Right ventricle myocardium inferior (tissue), 1 donor: ENCODE results near the gene CD3G. TPM values are rescaled to one million over a fixed set of nuclear protein-coding genes. Genes with fewer than 3 reads are reported as not detected.
"Not testable (repeated sequence)": the region's sequence is repeated elsewhere in the genome, so short reads cannot be mapped to it uniquely, and the experiment has no call there.

Source experiments
- ATAC-seq: fragments of 200-7000 bp; cut with Tn5 transposase; one replicate; pipeline ENCODE4 v1.9.1; 2020; ENCODE audit warnings: mild to moderate bottlenecking, moderate library complexity
- DNase-seq: peaks from one replicate; pipeline ENCODE4 v3.0.0; 2021; ENCODE audit errors: missing footprints
- intact Hi-C: fragments of 100-400 bp; cut with DNase I; formaldehyde crosslinking; loops from one replicate; pipeline ENCODE4 v1.11.0; 2022
- total RNA-seq: library from RNA; stranded (reverse); fragmentation: NEBNext Ultra II Directional; extraction: Animal tissue kit (Norgen Biotek cat#: 25700); gene quantifications from one replicate; pipeline ENCODE4 v1.2.1, GENCODE V29; 2021
- donor health status: DM: no; HTN: yes; CAD: no; lungs with severe emphysema.

The CD3G gene
- total RNA-seq, 1 donor from 2014 or later = 0.78 TPM

- intact Hi-C loops = loop anchor here (2.0 to 5.0 kb wide), 2 partner anchors 37 to 220 kb away; partner anchors contain the start of gene ATP5MG
- DNase-seq = no peak
- ATAC-seq = no peak
Observed at GRCh38 chr11:118364956-118365615, 20.9 kb downstream of the CD3G start.

- DNase-seq (no peak), ATAC-seq (peak; percentile 90)
- intact Hi-C loops = loop anchor here (5.0 kb wide), 1 partner anchor 36 kb away; the partner anchor contains the start of gene ATP5MG
Observed at GRCh38 chr11:118366287-118366686, 22.1 kb downstream of the CD3G start.

DNA sequence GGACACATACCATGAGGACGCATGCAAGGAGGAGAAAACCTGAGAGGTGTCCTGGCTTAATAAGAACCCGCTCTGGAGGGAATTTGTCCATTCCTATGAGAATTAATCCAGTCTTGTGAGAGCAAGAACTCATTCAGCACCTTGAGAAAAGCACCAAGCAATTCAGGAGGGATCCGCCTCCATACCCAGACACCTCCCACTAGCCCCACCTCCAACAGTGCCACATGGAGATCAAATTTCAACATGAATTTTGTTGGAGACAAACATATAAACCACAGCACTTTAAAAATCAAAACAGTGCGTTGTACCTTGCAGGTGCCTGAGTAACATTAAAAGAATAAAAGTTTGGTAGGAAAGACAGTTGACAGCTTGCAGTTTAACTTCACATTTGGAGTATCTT, 26.6 kb downstream of the CD3G start:
- intact Hi-C loops = no loop called here
- ATAC-seq (no peak), DNase-seq (no peak)

DNA sequence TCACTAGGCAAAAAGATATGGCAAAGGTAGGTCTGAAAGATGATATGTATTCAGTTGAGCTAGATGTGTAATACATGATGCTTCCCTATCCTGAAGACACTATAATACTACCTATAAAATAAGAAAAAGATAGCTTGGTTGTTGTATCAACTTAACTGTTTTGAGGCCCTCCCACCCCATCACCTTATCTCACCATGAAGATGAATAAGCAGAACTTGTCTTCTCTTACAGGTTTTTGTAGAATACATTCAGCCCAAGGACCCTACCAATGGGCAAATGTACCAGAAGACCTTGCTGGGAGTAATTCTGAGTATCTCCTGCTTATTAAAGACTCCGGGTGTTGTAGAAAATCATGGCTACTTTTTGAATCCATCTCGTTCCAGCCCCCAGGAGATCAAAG, 29.1 kb downstream of the CD3G start:
- DNase-seq (no peak), ATAC-seq (no peak)
- intact Hi-C loops = no loop called here

GRCh38 chr11:118373871-118374270, 29.7 kb downstream of the CD3G start:
- intact Hi-C loops = no loop called here
- ATAC-seq = no peak
- DNase-seq = no peak

DNA sequence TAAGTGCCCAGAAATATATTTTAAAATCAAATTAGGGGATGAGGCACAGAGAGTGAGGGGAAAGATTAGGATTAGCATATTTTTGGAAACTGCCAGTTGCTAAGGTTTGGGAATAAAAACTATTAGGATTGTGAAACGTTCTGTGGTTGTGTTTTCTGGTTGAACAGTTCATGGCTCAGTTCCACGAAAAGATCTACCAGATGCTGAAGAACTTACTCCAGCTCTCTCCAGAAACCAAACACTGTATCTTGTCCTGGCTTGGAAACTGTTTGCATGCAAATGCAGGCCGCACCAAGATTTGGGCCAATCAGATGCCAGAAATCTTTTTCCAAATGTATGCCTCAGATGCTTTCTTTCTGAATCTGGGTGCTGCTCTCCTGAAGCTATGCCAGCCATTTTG, 30.6 kb downstream of the CD3G start:
- intact Hi-C loops = no loop called here
- DNase-seq (no peak), ATAC-seq (no peak)

- intact Hi-C loops = no loop called here
- DNase-seq (no peak), ATAC-seq (no peak)
Observed at GRCh38 chr11:118375978-118376377, 31.8 kb downstream of the CD3G start.

DNA sequence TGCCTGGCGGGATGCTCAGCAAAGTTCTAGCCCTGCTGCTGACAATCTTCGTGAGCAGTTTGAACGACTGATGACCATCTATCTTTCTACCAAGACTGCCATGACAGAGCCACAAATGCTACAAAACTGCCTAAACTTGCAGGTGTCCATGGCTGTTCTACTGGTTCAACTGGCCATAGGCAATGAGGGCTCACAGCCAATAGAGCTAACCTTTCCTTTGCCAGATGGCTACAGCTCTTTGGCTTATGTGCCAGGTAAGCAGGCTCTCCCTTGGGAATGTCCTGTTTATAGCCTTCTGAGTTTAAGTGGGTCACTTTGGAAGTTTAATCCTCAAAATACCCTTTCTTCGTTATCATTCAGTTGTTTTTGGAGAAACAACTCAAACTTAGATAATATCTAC, 35.4 kb downstream of the CD3G start:
- DNase-seq = no peak
- ATAC-seq = no peak
- intact Hi-C loops = no loop called here

- intact Hi-C loops = no loop called here
- DNase-seq (no peak), ATAC-seq (no peak)
Observed at GRCh38 chr11:118380571-118380970, 36.4 kb downstream of the CD3G start.

DNA sequence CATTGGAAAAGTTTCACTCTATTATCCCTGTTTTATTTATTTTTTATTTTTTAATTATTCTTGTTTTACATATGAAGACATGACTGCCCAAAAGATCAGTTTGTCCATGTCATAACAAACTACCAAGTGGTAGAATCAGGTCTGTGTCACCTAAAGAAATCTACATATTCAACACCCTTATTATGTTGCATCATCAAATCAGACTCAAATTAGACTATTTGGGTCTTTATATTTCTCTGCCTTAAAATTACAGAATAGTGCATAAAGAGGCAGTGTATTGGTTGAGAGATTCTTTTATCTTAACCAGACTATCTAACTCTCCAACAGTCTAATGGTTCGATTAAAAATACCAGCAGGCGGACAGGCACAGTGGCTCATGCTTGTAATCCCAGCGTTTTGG, 38.8 kb downstream of the CD3G start:
- ATAC-seq (no peak), DNase-seq (no peak)
- intact Hi-C loops = no loop called here

DNA sequence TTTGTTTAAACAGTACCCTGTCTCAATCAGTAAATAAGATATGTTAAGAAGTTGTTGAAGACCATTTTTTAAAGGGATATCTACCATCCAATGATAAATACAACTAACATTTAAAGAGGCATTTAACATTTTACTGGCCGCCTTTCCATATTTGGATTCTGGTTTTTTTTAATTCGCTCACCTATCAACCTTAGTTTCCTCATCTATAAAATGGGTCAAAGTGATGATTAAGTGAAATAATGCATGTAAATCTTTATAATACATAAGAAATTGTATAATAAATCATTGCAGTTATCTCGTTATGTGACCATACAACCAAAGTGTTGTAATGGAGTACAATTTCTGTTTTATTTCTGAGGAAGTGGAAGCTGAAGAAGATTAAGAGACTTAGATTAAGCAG, 39.5 kb downstream of the CD3G start:
- DNase-seq (no peak), ATAC-seq (no peak)
- intact Hi-C loops = no loop called here

GRCh38 chr11:118396097-118396501, 52.0 kb downstream of the CD3G start:
- DNase-seq (no peak), ATAC-seq (no peak)
- intact Hi-C loops = no loop called here

DNA sequence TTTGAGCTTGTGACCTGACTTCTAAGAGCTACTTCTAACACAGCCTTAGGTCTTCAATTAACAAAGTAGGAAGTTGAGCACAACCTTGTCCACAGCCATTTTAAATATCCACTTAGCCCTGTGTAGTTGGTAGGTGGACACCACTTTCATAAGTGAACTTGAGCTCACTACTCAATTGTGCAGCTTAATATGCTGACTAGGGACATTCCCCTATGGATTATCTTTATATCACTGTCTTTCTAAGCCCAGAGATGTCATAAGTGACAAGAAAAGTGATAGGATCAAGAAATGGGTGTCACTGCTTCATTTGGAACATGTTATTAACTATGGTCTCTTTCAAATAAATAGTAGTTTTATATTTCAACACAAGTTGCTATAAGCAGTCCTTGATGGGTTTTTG, 53.3 kb downstream of the CD3G start:
- DNase-seq (no peak), ATAC-seq (no peak)
- intact Hi-C loops = no loop called here

DNA sequence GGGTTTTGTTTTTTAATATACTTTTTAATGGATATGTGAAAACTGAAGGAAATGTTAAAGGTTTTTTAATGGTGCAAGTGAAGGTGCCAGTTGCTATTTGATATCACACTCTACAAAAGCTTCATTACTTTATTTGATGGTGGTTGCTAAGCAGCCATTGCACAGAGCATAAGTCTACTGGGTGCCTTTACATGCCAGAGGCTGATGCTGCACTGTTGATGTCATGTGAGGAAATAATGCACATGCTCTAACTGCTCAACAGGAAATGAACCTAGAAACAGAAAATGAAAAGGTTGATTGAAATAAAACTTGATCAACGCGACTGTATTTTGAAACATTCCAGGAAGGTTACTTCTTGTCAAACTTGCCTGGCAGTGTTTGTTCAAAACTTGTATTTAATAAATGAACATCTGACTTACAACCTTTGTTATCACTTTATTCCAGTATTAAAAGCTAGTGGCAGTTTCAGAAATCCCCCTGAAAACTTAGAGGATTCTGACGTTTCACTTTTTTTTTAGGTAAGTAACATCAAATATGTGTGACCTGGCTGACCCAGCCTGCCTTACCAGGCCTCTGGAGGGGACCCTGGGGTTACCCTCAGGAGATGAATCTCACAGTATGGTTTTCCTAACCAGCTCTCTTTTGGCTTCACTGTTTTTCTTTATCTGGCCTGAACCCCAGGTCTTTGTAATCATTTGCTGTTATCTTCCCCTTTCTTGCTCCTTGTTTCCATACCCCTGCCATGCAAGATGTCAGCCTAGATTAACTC, 54.8 kb downstream of the CD3G start:
- ATAC-seq (no peak), DNase-seq (no peak)
- intact Hi-C loops = no loop called here

DNA sequence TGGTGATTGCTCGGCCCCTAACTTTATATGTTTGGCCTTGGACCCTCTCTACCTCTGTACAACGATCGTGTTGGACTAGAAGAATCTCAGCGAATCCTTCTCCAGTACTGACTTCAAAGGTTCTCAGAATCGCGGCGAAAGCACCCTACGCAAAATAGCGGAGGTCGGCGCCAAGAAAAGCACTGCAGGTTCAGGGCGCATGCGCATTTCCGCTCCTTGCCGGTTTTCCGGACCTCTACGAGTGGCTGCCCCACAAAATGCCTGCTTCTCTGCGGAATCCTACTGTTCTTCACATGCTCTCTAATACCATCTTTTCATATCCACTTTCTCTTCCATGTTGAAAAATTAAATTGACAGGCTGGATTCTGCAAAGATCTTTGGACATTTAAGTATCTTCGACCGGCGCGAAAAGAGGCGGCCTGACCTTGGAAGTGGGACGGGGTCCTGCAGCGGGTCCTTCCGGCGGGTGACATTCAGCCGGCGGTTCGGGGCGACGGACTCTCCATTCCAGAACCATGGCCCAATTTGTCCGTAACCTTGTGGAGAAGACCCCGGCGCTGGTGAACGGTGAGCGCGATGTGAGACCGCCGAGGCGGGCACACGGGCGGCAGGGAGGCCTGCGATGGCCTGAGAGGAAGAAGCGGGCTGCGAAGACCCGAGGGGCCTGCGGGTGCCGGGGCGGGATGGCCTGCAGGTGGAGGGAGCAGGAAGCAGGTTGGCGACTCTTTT, 57.2 kb downstream of the CD3G start, which contains the start of gene ATP5MG:
ATP5MG (plus strand) TSS at position 456 of the 729 bp plus-strand sequence; CDS start at position 516, 60 bp downstream.
- intact Hi-C loops = loop anchor here (1.0 to 5.0 kb wide), 3 partner anchors 34 to 87 kb away; partner anchors contain the start of gene KMT2A
- ATAC-seq (peak; percentile 88), DNase-seq (peak; percentile 94)

DNA sequence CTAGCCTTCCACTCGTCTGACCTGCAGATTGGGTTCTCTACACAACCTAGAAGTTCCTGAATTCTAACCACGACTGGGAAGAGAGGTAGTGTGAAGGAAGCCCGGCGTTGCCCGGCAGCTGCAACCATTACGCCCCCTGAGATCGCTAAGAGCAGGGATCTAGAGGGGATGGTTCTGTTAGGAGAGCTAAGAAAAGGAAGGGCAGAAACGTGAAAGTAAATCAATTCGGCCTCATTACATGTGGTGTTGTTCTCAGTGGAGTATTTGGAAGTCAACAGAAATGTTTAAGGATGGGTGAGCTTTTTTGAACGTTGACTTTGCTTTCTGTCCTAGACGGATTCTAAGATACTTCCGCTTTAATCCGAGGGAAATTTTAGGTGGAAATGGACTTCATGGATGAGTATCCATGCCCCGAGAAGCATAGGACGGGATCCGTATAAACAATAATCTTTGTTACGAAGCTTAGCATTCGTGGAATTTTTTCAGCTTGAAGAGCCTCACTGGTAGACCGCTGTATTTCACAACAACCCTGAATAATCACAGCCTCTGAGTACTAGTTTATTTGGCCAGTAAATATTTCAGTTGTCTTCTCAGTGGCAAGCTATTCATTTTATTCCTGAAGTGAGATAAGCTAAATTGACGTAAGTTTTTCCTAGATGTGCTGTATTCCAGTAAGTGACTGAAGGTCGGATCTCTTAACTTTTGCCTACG, 57.9 kb downstream of the CD3G start:
- ATAC-seq = peak; percentile 13
- no peak for DNase-seq
- intact Hi-C loops = loop anchor here (1.0 to 5.0 kb wide), 3 partner anchors 34 to 87 kb away; partner anchors contain the start of gene KMT2A

GRCh38 chr11:118402594-118402993, 58.5 kb downstream of the CD3G start:
- not testable (repeated sequence) for DNase-seq, ATAC-seq
- intact Hi-C loops = loop anchor here (5.0 kb wide), 1 partner anchor 35 kb away; no protein-coding TSS in a partner anchor
